CD14-positive monocyte (primary cell): ENCODE data around the gene SLC35G6. TPM values are rescaled to one million over a fixed set of nuclear protein-coding genes. Genes with fewer than 3 reads are reported as not detected.
A peak's percentile ranks its signal among the peaks of the same experiment; 100 is the strongest.

Source experiments
- DNase-seq, 3 donors: peaks; one replicate each; pipeline ENCODE4 v3.0.0-alpha.2; 2011 to 2022
- H2AFZ ChIP-seq: 2 replicates; pipeline ENCODE4 v1.6.0; 2012; ENCODE audit warnings: mild to moderate bottlenecking, low read depth, low read length, inconsistent platforms; ENCODE audit not compliant: insufficient read depth, poor library complexity, severe bottlenecking
- H3K27ac ChIP-seq, 2 donors: 1 replicate in 1 of 2; 2 replicates in 1 of 2; pipeline ENCODE4 v1.5.1; 2012 to 2013; ENCODE audit warnings: low read length in 2 of 2, control low read depth in 1 of 2, inconsistent platforms in 1 of 2, low read depth in 1 of 2, mild to moderate bottlenecking in 1 of 2
- H3K27me3 ChIP-seq, 2 donors: one replicate each; pipeline versions ENCODE4 v1.6.0 to v1.6.1; 2011 to 2013; ENCODE audit warnings: low read length in 2 of 2; ENCODE audit not compliant: control insufficient read depth in 2 of 2, insufficient read depth in 2 of 2
- H3K36me3 ChIP-seq, 2 donors: replicated peaks in 1 of 2; 1 replicate in 1 of 2; 2 replicates in 1 of 2; pipeline versions ENCODE4 v1.5.1 to v1.6.1; 2012 to 2013; ENCODE audit warnings: low read length in 2 of 2, control low read depth in 1 of 2, inconsistent platforms in 1 of 2, mild to moderate bottlenecking in 1 of 2; ENCODE audit not compliant: insufficient read depth in 2 of 2, control insufficient read depth in 1 of 2
- H3K4me1 ChIP-seq, 2 donors: 1 replicate in 1 of 2; 2 replicates in 1 of 2; pipeline versions ENCODE4 v1.5.1 to v1.6.1; 2012 to 2013; ENCODE audit warnings: low read length in 2 of 2, control low read depth in 1 of 2, inconsistent platforms in 1 of 2, mild to moderate bottlenecking in 1 of 2, moderate library complexity in 1 of 2; ENCODE audit not compliant: insufficient read depth in 2 of 2, control insufficient read depth in 1 of 2
- H3K4me2 ChIP-seq: replicated peaks from 2 replicates; pipeline ENCODE3; 2012; ENCODE audit warnings: low read length, moderate library complexity, mild to moderate bottlenecking; ENCODE audit not compliant: poor library complexity, severe bottlenecking; ENCODE audit errors: extremely low read depth
- H3K4me3 ChIP-seq, 3 experiments: fragments of 200-600 bp in 1 of 3; sonication (generic) in 1 of 3; replicated peaks in 1 of 3; 1 replicate in 2 of 3; 2 replicates in 1 of 3; pipeline ENCODE4 v1.5.1; 2011 to 2013; ENCODE audit warnings: low read length in 3 of 3, mild to moderate bottlenecking in 3 of 3, control low read depth in 2 of 3, low read depth in 2 of 3, inconsistent platforms in 1 of 3, moderate library complexity in 1 of 3
- H3K79me2 ChIP-seq: 2 replicates; pipeline ENCODE4 v1.6.0; 2012; ENCODE audit warnings: mild to moderate bottlenecking, control low read depth, inconsistent platforms, low read length, moderate library complexity; ENCODE audit not compliant: insufficient read depth
- H3K9ac ChIP-seq: 2 replicates; pipeline ENCODE4 v1.6.0; 2017; ENCODE audit warnings: low read length, mild to moderate bottlenecking; ENCODE audit not compliant: insufficient read depth, poor library complexity, severe bottlenecking
- H3K9me3 ChIP-seq, 2 donors: replicated peaks in 1 of 2; 1 replicate in 1 of 2; 2 replicates in 1 of 2; pipeline versions ENCODE4 v1.5.1 to v1.6.1; 2012 to 2013; ENCODE audit warnings: low read length in 2 of 2, control low read depth in 1 of 2; ENCODE audit not compliant: control insufficient read depth in 1 of 2, insufficient read depth in 1 of 2
- H4K20me1 ChIP-seq: 2 replicates; pipeline ENCODE4 v1.6.0; 2012; ENCODE audit warnings: mild to moderate bottlenecking, low read length, control low read depth, moderate library complexity; ENCODE audit not compliant: insufficient read depth
- H3K27ac Mint-ChIP-seq, 7 donors: one replicate each; pipeline ENCODE4 v1.8.0; 2020; ENCODE audit warnings: mild to moderate bottlenecking in 7 of 7, mixed read lengths in 7 of 7, moderate library complexity in 6 of 7, inconsistent platforms in 2 of 7
- H3K27me3 Mint-ChIP-seq, 3 donors: one replicate each; pipeline ENCODE4 v1.8.0; 2021 to 2022; ENCODE audit warnings: low read depth in 3 of 3, mild to moderate bottlenecking in 3 of 3, mixed read lengths in 3 of 3, moderate library complexity in 3 of 3, inconsistent platforms in 1 of 3
- H3K36me3 Mint-ChIP-seq, 2 donors: one replicate each; pipeline ENCODE4 v1.8.0; 2020; ENCODE audit warnings: mixed read lengths in 2 of 2, inconsistent platforms in 1 of 2, mild to moderate bottlenecking in 1 of 2
- H3K4me1 Mint-ChIP-seq: one replicate; pipeline ENCODE4 v1.8.0; 2020; ENCODE audit warnings: mild to moderate bottlenecking, mixed read lengths
- H3K4me3 Mint-ChIP-seq, 2 donors: one replicate each; pipeline ENCODE4 v1.8.0; 2020; ENCODE audit warnings: mild to moderate bottlenecking in 2 of 2, mixed read lengths in 2 of 2, moderate library complexity in 1 of 2
- H3K9me3 Mint-ChIP-seq, 7 donors: one replicate each; pipeline ENCODE4 v1.8.0; 2020 to 2022; ENCODE audit warnings: mixed read lengths in 7 of 7, mild to moderate bottlenecking in 6 of 7, moderate library complexity in 6 of 7, inconsistent platforms in 2 of 7
- WGBS: methylation state at CpG from one replicate; pipeline ENCODE4 v1.1.5; 2013; ENCODE audit warnings: missing lambda C conversion rate; ENCODE audit not compliant: insufficient coverage; 5-methylcytosine and 5-hydroxymethylcytosine counted together
- intact Hi-C, 2 donors: fragments of 100-400 bp; cut with micrococcal nuclease; formaldehyde crosslinking; loops; one replicate each; pipeline versions ENCODE4 v1.15.0 to v1.15.1; 2023
- polyA plus RNA-seq, 3 donors: library from polyadenylated mRNA; depleted of rRNA in 1 of 3; unstranded in 2 of 3; stranded (reverse) in 1 of 3; fragments of 300-500 nt in 2 of 3; fragments of >200 nt in 1 of 3; fragmentation: Illumina TruSeq in 2 of 3; gene quantifications; 1 replicate in 2 of 3; 2 replicates in 1 of 3; pipeline ENCODE4 v1.2.3, GENCODE V29; 2012 to 2021
- TF ChIP-seq, protein P1 (sequence below): fragments of 200-600 bp; IDR thresholded peaks from one replicate; pipeline ENCODE4 v1.8.0; 2022; ENCODE audit warnings: antibody characterized with exemption, mild to moderate bottlenecking

SLC35G6 gene
- polyA plus RNA-seq, 3 donors = not detected

DNA sequence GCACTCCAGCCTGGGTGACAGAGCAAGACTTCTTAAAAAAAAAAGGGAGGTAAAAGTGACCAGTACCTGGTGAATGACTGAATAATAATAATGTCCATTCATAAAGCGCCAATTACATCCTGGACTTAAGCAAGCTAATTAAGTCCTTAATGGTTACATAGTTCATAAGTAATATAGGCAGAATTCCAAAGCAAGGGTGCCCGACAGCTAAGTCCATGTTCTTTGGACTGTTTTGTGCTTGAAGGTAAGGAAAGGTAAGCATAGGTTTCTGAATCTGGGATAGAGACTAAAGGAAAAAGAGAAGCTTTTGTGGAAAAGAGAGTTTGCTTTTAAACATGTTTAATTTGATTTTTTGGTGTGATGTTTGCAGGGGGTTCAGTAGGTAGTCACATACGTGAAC is 12.7 kb downstream of the SLC35G6 start:
- Mint-ChIP-seq H3K27ac (peak overlapping the region in 3 of 7 donors; percentile 29 to 70 (median 41)), H3K27me3 (peaks cover 0 to 4% (median 0%) of the 10 kb centered on the region in 3 donors), H3K4me1 (peaks cover 25% of the 10 kb centered on the region), H3K9me3 (no peaks in the 10 kb centered on the region), H3K4me3 (no peak overlapping the region), H3K36me3 (peaks cover 74 to 78% of the 10 kb centered on the region in 2 donors)
- Histone ChIP-seq H2AFZ (no peak overlapping the region), H3K9me3 (no peaks in the 10 kb centered on the region), H3K79me2 (peaks cover 75% of the 10 kb centered on the region), H3K27ac (no peak overlapping the region), H3K4me3 (no peak overlapping the region), H3K4me2 (no peak overlapping the region), H3K27me3 (no peaks in the 10 kb centered on the region), H3K9ac (no peak overlapping the region), H3K36me3 (peaks cover 49 to 79% of the 10 kb centered on the region in 2 donors), H4K20me1 (peaks cover 96% of the 10 kb centered on the region), H3K4me1 (no peaks in the 10 kb centered on the region)
- intact Hi-C loops = no loop called here
- DNase-seq = no peak
- 100% methylated on average over 2 of the region's 3 CpGs for WGBS
- TF ChIP-seq, protein P1, sequence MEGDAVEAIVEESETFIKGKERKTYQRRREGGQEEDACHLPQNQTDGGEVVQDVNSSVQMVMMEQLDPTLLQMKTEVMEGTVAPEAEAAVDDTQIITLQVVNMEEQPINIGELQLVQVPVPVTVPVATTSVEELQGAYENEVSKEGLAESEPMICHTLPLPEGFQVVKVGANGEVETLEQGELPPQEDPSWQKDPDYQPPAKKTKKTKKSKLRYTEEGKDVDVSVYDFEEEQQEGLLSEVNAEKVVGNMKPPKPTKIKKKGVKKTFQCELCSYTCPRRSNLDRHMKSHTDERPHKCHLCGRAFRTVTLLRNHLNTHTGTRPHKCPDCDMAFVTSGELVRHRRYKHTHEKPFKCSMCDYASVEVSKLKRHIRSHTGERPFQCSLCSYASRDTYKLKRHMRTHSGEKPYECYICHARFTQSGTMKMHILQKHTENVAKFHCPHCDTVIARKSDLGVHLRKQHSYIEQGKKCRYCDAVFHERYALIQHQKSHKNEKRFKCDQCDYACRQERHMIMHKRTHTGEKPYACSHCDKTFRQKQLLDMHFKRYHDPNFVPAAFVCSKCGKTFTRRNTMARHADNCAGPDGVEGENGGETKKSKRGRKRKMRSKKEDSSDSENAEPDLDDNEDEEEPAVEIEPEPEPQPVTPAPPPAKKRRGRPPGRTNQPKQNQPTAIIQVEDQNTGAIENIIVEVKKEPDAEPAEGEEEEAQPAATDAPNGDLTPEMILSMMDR = no peak

DNA sequence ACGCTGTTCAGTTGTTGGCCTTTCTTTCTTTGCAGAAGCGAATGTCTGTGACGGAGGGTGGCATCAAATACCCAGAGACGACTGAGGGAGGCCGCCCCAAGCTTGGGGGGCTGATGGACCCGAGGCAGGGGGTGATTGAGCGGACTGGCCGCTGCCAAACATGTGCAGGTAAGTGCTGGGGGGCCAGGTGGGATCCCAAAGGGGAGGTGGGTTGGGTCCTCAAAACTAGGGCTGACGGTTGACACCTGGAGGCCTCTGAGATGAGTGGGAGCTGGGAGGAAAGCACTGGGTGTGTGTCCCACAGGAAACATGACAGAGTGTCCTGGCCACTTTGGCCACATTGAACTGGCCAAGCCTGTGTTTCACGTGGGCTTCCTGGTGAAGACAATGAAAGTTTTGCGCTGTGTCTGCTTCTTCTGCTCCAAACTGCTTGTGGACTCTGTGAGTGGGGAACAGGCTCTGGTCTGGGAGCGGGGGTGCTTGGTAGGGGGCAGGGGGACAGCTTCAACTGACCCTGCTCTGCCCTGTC is 14.7 kb downstream of the SLC35G6 start:
- Histone ChIP-seq H3K27ac (no peak overlapping the region), H3K4me3 (no peak overlapping the region), H3K4me1 (no peaks in the 10 kb centered on the region), H4K20me1 (peaks cover 80% of the 10 kb centered on the region), H3K4me2 (no peak overlapping the region), H2AFZ (no peak overlapping the region), H3K9ac (no peak overlapping the region), H3K36me3 (peaks cover 66 to 90% of the 10 kb centered on the region in 2 donors), H3K79me2 (peaks cover 59% of the 10 kb centered on the region), H3K27me3 (no peaks in the 10 kb centered on the region), H3K9me3 (no peaks in the 10 kb centered on the region)
- H3K36me3 Mint-ChIP-seq = peaks cover 76 to 87% of the 10 kb centered on the region in 2 donors
- intact Hi-C loops = no loop called here
- no peak for DNase-seq
- WGBS = 97% methylated on average over 10 of the region's 12 CpGs
- H3K9me3 Mint-ChIP-seq = no peaks in the 10 kb centered on the region
- TF ChIP-seq, protein P1 = no peak
- H3K4me3 Mint-ChIP-seq = no peak overlapping the region
- H3K27me3 Mint-ChIP-seq = peaks cover 0 to 4% (median 0%) of the 10 kb centered on the region in 3 donors
- peaks cover 10% of the 10 kb centered on the region for H3K4me1 Mint-ChIP-seq
- peak overlapping the region in 3 of 7 donors; percentile 22 to 41 (median 36) for H3K27ac Mint-ChIP-seq
